GM23248 (cell line): ENCODE results near the gene TMEM51.

Experiments
- EZH2 ChIP-seq: fragments of 200-600 bp; sonication (generic); IDR thresholded peaks from 2 replicates; pipeline ENCODE4 v1.6.1; 2018; ENCODE audit warnings: antibody characterized with exemption, mild to moderate bottlenecking; ENCODE audit not compliant: insufficient read depth, poor library complexity, severe bottlenecking
- EZH2phosphoT487 ChIP-seq: fragments of 200-600 bp; sonication (generic); IDR thresholded peaks from 2 replicates; pipeline ENCODE4 v1.6.1; 2018; ENCODE audit warnings: antibody characterized with exemption, moderate library complexity, mild to moderate bottlenecking, low read depth; ENCODE audit not compliant: insufficient read depth

DNA sequence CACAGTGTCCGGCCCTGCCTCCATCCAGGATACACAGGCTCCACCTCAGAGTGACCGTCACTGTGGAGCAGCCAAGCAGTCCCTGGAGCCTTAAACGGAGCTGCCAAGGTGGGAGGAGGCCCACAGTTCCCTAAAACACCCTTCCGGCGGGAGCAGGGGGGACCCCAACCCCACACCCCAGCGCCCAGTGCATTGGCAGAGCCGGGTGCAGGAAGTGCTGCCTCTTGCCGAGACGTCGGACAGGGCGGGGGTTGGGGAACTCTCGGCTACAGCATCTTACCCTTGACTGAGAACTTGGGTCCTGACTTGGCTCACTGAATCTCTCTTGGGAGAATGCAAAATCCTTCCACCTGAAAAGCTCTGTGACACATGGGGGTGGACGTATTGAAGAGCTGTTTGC lies 38.7 kb upstream of the TMEM51 start:
- no peak for TF ChIP-seq EZH2
- TF ChIP-seq EZH2phosphoT487 = no peak
